ENCODE results near the gene CNTNAP2.

The CNTNAP2 gene

DNA sequence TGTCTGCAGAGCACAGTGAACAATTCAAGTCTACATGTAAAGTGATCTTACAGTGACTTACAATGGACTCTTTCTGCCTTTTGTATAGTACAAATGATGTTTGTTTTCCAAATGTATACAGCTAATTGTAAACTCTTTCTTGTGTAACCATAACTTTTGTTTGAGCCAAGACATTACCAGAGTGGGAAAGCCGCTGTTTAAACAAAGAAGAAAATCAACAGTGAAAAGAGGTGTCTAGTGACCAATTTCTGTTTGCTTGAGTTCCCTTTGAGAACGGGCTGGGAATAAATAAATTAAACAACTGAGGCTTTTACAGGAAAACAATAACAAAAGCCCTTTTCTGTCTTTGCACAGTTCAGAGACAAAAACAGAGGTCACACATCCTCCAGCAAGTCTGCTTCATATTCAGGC is 1163.4 kb downstream of the CNTNAP2 start:
- Histone ChIP-seq H3K9ac (ENCODE audit: low read depth, low read length) (no peak overlapping the region), H3K36me3 (ENCODE audit: insufficient read depth, low read length) (no peaks in the 10 kb centered on the region), H3K27me3 (ENCODE audit: insufficient read depth, low read length, poor library complexity) (no peaks in the 10 kb centered on the region), H3K79me2 (ENCODE audit: insufficient read depth, low read length) (no peaks in the 10 kb centered on the region), H2AFZ (ENCODE audit: low read depth, low read length) (no peak overlapping the region), H3K4me1 (ENCODE audit: insufficient read depth, low read length) (no peaks in the 10 kb centered on the region), H3K4me3 (ENCODE audit: low read depth in 1 of 2, low read length in 2 of 2) (no peak overlapping the region), H3K9me3 (ENCODE audit: insufficient read depth, low read length, severe bottlenecking) (no peaks in the 10 kb centered on the region), H3K27ac (ENCODE audit: low read length) (no peak overlapping the region), H3K4me2 (ENCODE audit: insufficient read depth, low read length) (no peak overlapping the region), H4K20me1 (ENCODE audit: insufficient read depth, low read length) (no peaks in the 10 kb centered on the region)
- no peak for TF ChIP-seq EZH2 (IDR thresholded peaks at IDR 0.05; ENCODE audit: borderline replicate concordance, low read depth, low read length, severe bottlenecking)
- TF ChIP-seq, protein P1, sequence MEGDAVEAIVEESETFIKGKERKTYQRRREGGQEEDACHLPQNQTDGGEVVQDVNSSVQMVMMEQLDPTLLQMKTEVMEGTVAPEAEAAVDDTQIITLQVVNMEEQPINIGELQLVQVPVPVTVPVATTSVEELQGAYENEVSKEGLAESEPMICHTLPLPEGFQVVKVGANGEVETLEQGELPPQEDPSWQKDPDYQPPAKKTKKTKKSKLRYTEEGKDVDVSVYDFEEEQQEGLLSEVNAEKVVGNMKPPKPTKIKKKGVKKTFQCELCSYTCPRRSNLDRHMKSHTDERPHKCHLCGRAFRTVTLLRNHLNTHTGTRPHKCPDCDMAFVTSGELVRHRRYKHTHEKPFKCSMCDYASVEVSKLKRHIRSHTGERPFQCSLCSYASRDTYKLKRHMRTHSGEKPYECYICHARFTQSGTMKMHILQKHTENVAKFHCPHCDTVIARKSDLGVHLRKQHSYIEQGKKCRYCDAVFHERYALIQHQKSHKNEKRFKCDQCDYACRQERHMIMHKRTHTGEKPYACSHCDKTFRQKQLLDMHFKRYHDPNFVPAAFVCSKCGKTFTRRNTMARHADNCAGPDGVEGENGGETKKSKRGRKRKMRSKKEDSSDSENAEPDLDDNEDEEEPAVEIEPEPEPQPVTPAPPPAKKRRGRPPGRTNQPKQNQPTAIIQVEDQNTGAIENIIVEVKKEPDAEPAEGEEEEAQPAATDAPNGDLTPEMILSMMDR (IDR thresholded peaks at IDR 0.05; ENCODE audit: borderline replicate concordance, extremely low read depth, low read length, poor library complexity, severe bottlenecking): no peak
- DNase-seq: no peak
- no peak for ATAC-seq (ENCODE audit: insufficient read depth, low read depth)

DNA sequence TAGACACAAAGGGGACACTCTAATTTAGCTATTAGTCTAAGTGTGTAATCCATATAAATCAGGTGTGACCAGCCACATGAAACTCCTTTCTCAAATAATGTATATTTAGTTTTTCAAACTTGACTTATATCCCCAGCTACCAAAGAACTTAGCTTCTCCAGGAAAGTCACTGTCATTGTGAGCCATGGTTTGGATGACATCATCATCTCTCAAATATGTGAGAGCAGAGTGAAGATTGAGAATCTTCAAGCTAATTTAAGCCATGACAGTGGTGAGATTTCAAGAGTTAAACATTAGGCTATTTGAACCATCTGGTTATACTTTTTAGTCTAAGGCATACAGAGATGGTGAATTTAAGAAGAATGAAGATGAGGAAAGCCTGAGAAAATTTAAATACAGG is 1165.6 kb downstream of the CNTNAP2 start:
- H3K9ac ChIP-seq (ENCODE audit: low read depth, low read length): no peak overlapping the region
- DNase-seq (no peak), ATAC-seq (ENCODE audit: insufficient read depth, low read depth) (no peak)
- H4K20me1 ChIP-seq (ENCODE audit: insufficient read depth, low read length): no peaks in the 10 kb centered on the region
- no peaks in the 10 kb centered on the region for H3K79me2 ChIP-seq (ENCODE audit: insufficient read depth, low read length)
- H3K4me2 ChIP-seq (ENCODE audit: insufficient read depth, low read length): no peak overlapping the region
- H3K36me3 ChIP-seq (ENCODE audit: insufficient read depth, low read length): no peaks in the 10 kb centered on the region
- no peaks in the 10 kb centered on the region for H3K27me3 ChIP-seq (ENCODE audit: insufficient read depth, low read length, poor library complexity)
- no peaks in the 10 kb centered on the region for H3K4me1 ChIP-seq (ENCODE audit: insufficient read depth, low read length)
- TF ChIP-seq, protein P1 (IDR thresholded peaks at IDR 0.05; ENCODE audit: borderline replicate concordance, extremely low read depth, low read length, poor library complexity, severe bottlenecking): no peak
- no peak for TF ChIP-seq EZH2 (IDR thresholded peaks at IDR 0.05; ENCODE audit: borderline replicate concordance, low read depth, low read length, severe bottlenecking)
- no peak overlapping the region for H2AFZ ChIP-seq (ENCODE audit: low read depth, low read length)
- H3K4me3 ChIP-seq (ENCODE audit: low read depth in 1 of 2, low read length in 2 of 2): no peak overlapping the region
- no peak overlapping the region for H3K27ac ChIP-seq (ENCODE audit: low read length)
- H3K9me3 ChIP-seq (ENCODE audit: insufficient read depth, low read length, severe bottlenecking): no peaks in the 10 kb centered on the region

DNA sequence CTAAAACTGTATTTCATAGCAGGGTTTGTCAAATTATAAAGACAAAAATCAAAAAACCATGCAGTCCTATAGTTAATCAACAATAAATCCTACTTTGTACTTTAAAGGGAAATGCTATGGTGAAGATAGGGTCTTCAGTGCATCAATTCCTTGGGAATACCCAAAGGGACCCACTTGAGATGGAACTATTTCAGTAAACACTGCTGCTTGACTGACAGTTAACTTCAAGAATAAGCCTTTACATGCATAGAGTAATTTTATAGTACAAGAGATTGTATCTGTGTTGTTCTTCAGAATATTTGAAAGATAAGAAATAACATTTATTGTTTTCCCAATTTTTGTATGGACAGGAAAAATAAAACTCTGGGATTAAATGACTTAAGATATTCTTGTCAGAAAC is 1179.6 kb downstream of the CNTNAP2 start:
- ATAC-seq (ENCODE audit: insufficient read depth, low read depth): no peak

More for the DNA sequence above, 1179.6 kb downstream of the CNTNAP2 start:
- no peaks in the 10 kb centered on the region for H3K36me3 ChIP-seq (ENCODE audit: insufficient read depth, low read length)
- no peaks in the 10 kb centered on the region for H3K4me1 ChIP-seq (ENCODE audit: insufficient read depth, low read length)
- H2AFZ ChIP-seq (ENCODE audit: low read depth, low read length): no peak overlapping the region
- no peak for TF ChIP-seq EZH2 (IDR thresholded peaks at IDR 0.05; ENCODE audit: borderline replicate concordance, low read depth, low read length, severe bottlenecking)
- TF ChIP-seq, protein P1 (IDR thresholded peaks at IDR 0.05; ENCODE audit: borderline replicate concordance, extremely low read depth, low read length, poor library complexity, severe bottlenecking): no peak
- H4K20me1 ChIP-seq (ENCODE audit: insufficient read depth, low read length): no peaks in the 10 kb centered on the region
- H3K27ac ChIP-seq (ENCODE audit: low read length): no peak overlapping the region
- no peak overlapping the region for H3K9ac ChIP-seq (ENCODE audit: low read depth, low read length)
- H3K9me3 ChIP-seq (ENCODE audit: insufficient read depth, low read length, severe bottlenecking): no peaks in the 10 kb centered on the region
- H3K27me3 ChIP-seq (ENCODE audit: insufficient read depth, low read length, poor library complexity): no peaks in the 10 kb centered on the region
- H3K79me2 ChIP-seq (ENCODE audit: insufficient read depth, low read length): no peaks in the 10 kb centered on the region
- no peak overlapping the region for H3K4me3 ChIP-seq (ENCODE audit: low read depth in 1 of 2, low read length in 2 of 2)
- no peak overlapping the region for H3K4me2 ChIP-seq (ENCODE audit: insufficient read depth, low read length)
- DNase-seq: no peak
